ENCODE data around the gene MIB1. TPM values are rescaled to one million over a fixed set of nuclear protein-coding genes. Genes with fewer than 3 reads are reported as not detected.

The MIB1 gene
- total RNA-seq, 1 experiment from 2014 or later, result 66.3 TPM

GRCh38 chr18:21714474-21714873 is 26.1 kb upstream of the MIB1 start:
- ATAC-seq, result no peak
- H3K36me3 ChIP-seq (ENCODE audit: control insufficient read depth, insufficient read depth, low read length), result no peaks in the 10 kb centered on the region
- no peak for TF ChIP-seq CTCF (IDR thresholded peaks at IDR 0.05)
- TF ChIP-seq REST (IDR thresholded peaks at IDR 0.05; ENCODE audit: insufficient read depth in 1 of 2, low read depth in 2 of 2, low read length in 1 of 2), result no peak
- no peak for TF ChIP-seq POLR2AphosphoS5 (IDR thresholded peaks at IDR 0.05; ENCODE audit: low read depth, low read length)
- no peak for TF ChIP-seq TCF7L2 (IDR thresholded peaks at IDR 0.05; ENCODE audit: low read depth, low read length)
- no peak for TF ChIP-seq SIN3A (IDR thresholded peaks at IDR 0.05; ENCODE audit: borderline replicate concordance, insufficient read depth, low read depth, low read length)
- H3K4me3 ChIP-seq (ENCODE audit: low read depth in 2 of 2, low read length in 2 of 2), result no peak overlapping the region
- H3K27ac ChIP-seq (ENCODE audit: low read length), result no peak overlapping the region
- H3K4me1 ChIP-seq (ENCODE audit: control insufficient read depth, insufficient read depth, low read length), result no peaks in the 10 kb centered on the region
- no TSS peak for BruUV-seq (replicated peaks)
- intact Hi-C loops (cut with micrococcal nuclease; ENCODE audit: unreplicated experiment), result no loop called here
- ChIA-PET CTCF (no interaction called here), POLR2A (no interaction called here)
- no peak for DNase-seq (ENCODE audit: low read depth, low spot score)
- in situ Hi-C loops (cut with HindIII; ENCODE audit: low pct_unique_long_range_greater_than_20kb, low sequenced_read_pairs), result no loop called here
- H3K9me3 ChIP-seq (ENCODE audit: control insufficient read depth, insufficient read depth, low read depth, low read length), result no peaks in the 10 kb centered on the region
- no peaks in the 10 kb centered on the region for H3K27me3 ChIP-seq (ENCODE audit: control insufficient read depth, insufficient read depth, low read length)

GRCh38 chr18:21722687-21723086 is 17.9 kb upstream of the MIB1 start:
- Histone ChIP-seq H3K4me3 (ENCODE audit: low read depth in 2 of 2, low read length in 2 of 2) (no peak overlapping the region), H3K4me1 (ENCODE audit: control insufficient read depth, insufficient read depth, low read length) (no peaks in the 10 kb centered on the region), H3K36me3 (ENCODE audit: control insufficient read depth, insufficient read depth, low read length) (no peaks in the 10 kb centered on the region), H3K27me3 (ENCODE audit: control insufficient read depth, insufficient read depth, low read length) (no peaks in the 10 kb centered on the region), H3K27ac (ENCODE audit: low read length) (no peak overlapping the region), H3K9me3 (ENCODE audit: control insufficient read depth, insufficient read depth, low read depth, low read length) (no peaks in the 10 kb centered on the region)
- no TSS peak for BruUV-seq (replicated peaks)
- intact Hi-C loops (cut with micrococcal nuclease; ENCODE audit: unreplicated experiment), result no loop called here
- POLR2A ChIA-PET, result no interaction called here
- in situ Hi-C loops (cut with HindIII; ENCODE audit: low pct_unique_long_range_greater_than_20kb, low sequenced_read_pairs), result no loop called here
- ATAC-seq, result no peak
- TF ChIP-seq SIN3A (IDR thresholded peaks at IDR 0.05; ENCODE audit: borderline replicate concordance, insufficient read depth, low read depth, low read length), result no peak
- no peak for DNase-seq (ENCODE audit: low read depth, low spot score)
- CTCF ChIA-PET, result no interaction called here

GRCh38 chr18:21725201-21725600 is 15.4 kb upstream of the MIB1 start:
- Histone ChIP-seq H3K4me3 (ENCODE audit: low read depth in 2 of 2, low read length in 2 of 2) (no peak overlapping the region), H3K36me3 (ENCODE audit: control insufficient read depth, insufficient read depth, low read length) (no peaks in the 10 kb centered on the region), H3K27ac (ENCODE audit: low read length) (no peak overlapping the region), H3K27me3 (ENCODE audit: control insufficient read depth, insufficient read depth, low read length) (no peaks in the 10 kb centered on the region), H3K4me1 (ENCODE audit: control insufficient read depth, insufficient read depth, low read length) (no peaks in the 10 kb centered on the region), H3K9me3 (ENCODE audit: control insufficient read depth, insufficient read depth, low read depth, low read length) (no peaks in the 10 kb centered on the region)
- BruUV-seq (replicated peaks), result no TSS peak
- in situ Hi-C loops (cut with HindIII; ENCODE audit: low pct_unique_long_range_greater_than_20kb, low sequenced_read_pairs), result no loop called here
- ChIA-PET POLR2A (no interaction called here), CTCF (no interaction called here)
- intact Hi-C loops (cut with micrococcal nuclease; ENCODE audit: unreplicated experiment), result no loop called here
- DNase-seq (ENCODE audit: low read depth, low spot score), result no peak
- TF ChIP-seq CTCF (IDR thresholded peaks at IDR 0.05) (no peak), POLR2AphosphoS5 (IDR thresholded peaks at IDR 0.05; ENCODE audit: low read depth, low read length) (no peak), SIN3A (IDR thresholded peaks at IDR 0.05; ENCODE audit: borderline replicate concordance, insufficient read depth, low read depth, low read length) (no peak), REST (IDR thresholded peaks at IDR 0.05; ENCODE audit: insufficient read depth in 1 of 2, low read depth in 2 of 2, low read length in 1 of 2) (no peak), TCF7L2 (IDR thresholded peaks at IDR 0.05; ENCODE audit: low read depth, low read length) (no peak)
- no peak for ATAC-seq
